Epidermal melanocyte (primary cell): Measurements from ENCODE around the gene ZC3H12C.
"Not testable (repeated sequence)": the region's sequence is repeated elsewhere in the genome, so short reads cannot be mapped to it uniquely, and the experiment has no call there.

Source experiments
- DNase-seq: peaks from one replicate; pipeline ENCODE4 v3.0.0; 2011; ENCODE audit warnings: low spot score; ENCODE audit not compliant: insufficient read length

ZC3H12C gene

GRCh38 chr11:110176366-110177085 lies 83.3 kb downstream of the ZC3H12C start:
- no peak for DNase-seq

DNA sequence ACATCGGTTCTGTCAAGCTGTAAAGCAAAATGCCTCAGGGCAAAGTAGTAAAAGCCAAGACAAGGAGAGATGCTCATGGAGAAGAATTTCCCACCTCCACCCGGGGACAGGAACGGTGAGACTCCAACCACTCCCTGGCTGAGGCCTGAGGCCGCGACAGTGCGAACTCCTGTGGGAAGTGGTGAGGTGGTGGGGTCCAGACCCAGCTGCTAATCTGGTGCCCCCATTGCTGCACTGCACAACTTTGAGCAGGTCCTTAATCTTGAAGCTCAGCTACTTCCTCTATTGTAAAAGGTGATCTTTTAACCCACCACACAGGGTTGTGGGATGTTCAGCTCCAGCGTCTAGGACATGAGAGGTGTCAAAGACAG lies 83.9 kb downstream of the ZC3H12C start:
- no peak for DNase-seq

DNA sequence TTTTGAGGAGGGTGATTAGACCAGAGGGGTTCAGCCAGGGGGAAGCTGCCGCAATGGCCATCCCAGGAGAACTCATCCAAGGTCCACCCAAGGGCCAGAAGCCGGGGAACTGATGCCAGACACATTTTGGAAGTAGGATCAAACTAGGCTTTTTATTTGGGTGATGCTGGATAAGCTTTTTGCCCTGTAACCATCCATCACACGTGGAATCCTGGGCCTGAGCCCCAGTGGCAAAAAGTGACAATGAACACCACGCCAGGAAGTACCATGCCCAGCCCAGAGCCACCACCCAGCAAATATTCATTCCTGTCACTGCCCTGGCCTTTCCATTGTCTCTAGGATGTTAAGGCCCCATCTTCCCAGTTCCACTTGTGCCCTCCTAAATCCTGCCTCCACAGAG lies 85.9 kb downstream of the ZC3H12C start:
- no peak for DNase-seq

DNA sequence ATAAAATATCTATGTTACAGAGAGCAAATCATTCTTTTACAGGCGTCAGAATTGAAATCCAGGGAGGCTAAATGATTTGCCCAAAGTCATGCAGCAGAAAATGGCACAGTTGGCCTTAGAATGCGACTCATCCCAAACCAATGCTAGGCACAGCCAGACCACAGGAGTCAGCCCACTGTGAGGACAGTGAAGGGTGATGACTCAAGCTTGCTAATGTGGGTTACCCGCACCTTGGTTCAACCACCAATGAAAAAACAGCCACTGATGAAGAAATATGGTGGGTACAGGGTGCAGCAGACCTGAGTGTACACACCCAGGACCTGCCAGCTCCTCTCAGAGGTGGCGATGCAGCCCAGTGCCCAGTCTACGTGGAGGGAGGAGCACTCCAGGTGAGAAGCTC lies 89.7 kb downstream of the ZC3H12C start:
- DNase-seq, result no peak

DNA sequence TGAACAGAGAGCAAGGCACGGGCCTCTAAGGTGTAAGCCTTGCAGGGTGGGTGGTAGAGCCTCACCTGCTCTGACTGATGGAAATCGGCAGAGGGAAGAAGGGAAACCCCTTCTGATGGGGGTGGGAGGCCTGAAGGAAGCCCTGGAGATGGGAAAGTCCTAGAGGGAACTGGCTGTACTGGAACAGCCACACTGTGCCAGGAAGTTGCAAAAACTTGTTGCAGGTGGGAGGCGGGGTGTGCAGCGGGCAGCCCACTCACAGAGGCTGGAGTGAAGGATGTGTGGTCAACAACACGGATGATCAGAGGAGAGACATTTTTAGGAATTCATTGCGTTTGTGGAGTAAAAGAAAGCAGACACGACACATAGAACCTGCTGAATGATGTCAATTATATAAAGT lies 91.3 kb downstream of the ZC3H12C start:
- DNase-seq, result no peak

- DNase-seq, result no peak
These were observed 92.0 kb downstream of the ZC3H12C start for GRCh38 chr11:110185121-110185591.

DNA sequence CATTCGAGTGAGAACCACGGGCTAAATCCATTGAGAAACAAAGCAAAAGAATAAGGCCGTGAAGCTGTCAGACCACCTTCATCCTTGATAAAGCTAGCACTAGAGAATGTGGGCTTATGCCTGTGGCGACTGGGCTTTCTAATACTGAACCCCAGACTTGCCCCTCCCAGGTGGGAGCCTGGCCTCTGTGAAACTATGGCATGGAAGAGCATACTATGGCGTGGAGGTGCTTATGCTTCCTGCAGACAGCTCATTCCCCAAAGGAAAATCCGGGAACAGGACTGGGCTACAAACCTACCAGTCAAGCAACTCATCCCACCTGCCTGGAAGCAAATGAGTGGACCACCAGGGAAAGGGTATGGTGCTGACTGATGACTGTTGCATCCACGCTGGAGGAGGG lies 92.4 kb downstream of the ZC3H12C start:
- no peak for DNase-seq

- no peak for DNase-seq
These were observed 93.3 kb downstream of the ZC3H12C start for GRCh38 chr11:110186456-110186855.

GRCh38 chr11:110186867-110187266 lies 93.7 kb downstream of the ZC3H12C start:
- DNase-seq, result no peak

GRCh38 chr11:110187731-110188130 lies 94.5 kb downstream of the ZC3H12C start:
- DNase-seq, result no peak

GRCh38 chr11:110190885-110191284 lies 97.7 kb downstream of the ZC3H12C start:
- DNase-seq, result no peak

GRCh38 chr11:110192604-110193282 lies 99.6 kb downstream of the ZC3H12C start:
- not testable (repeated sequence) for DNase-seq

- DNase-seq, result not testable (repeated sequence)
These were observed 101.1 kb downstream of the ZC3H12C start for GRCh38 chr11:110194211-110194766.

GRCh38 chr11:110196241-110196754 lies 103.1 kb downstream of the ZC3H12C start:
- no peak for DNase-seq

DNA sequence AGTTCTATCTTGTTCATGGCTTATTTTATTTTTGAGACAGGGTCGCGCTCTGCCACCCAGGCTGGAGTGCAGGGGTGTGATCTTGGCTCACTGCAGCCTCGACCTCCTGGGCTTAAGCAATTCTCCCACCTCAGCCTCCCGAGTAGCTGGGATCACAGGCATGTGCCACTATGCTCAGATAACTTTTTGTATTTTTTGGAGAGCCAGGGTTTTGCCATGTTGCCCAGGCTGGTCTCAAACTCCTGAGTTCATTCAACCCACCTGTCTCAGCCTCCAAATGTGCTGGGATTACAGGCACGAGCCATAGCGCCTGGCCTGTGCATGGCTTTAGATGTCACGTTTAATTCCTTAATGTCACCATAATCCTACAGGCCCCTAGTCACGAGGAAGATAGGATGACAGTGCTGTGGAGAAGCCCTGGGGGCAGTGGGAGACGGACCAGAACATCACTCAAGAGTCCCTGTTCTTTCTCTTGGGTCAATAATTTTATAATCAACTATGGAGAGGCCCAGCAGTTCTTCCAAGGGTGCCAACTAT lies 103.8 kb downstream of the ZC3H12C start:
- DNase-seq, result no peak

- no peak for DNase-seq
These were observed 105.0 kb downstream of the ZC3H12C start for GRCh38 chr11:110198031-110198729.

- no peak for DNase-seq
These were observed 106.2 kb downstream of the ZC3H12C start for GRCh38 chr11:110199184-110199981.

- DNase-seq, result no peak
These were observed 107.0 kb downstream of the ZC3H12C start for GRCh38 chr11:110200241-110200640.

- no peak for DNase-seq
These were observed 107.6 kb downstream of the ZC3H12C start for GRCh38 chr11:110200836-110201235.

DNA sequence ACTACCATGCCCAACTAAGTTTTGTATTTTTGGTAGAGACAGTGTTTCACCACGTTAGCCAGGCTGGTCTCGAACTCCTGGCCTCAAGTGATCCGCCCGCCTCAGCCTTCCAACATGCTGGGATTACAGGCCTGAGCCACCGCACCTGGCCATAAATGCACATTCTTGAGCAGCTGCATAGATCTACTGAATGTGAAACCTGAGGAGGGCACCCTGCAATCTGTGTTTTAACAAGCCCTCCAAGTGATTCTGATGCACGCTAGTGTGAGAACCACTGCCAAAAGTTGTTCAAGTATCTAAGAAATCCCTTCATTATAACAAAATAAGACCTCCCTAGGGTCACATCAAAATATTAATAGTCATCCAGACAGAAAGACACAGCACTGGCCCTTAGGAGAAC lies 113.9 kb downstream of the ZC3H12C start:
- no peak for DNase-seq
